Kidney (tissue), 14 donors: ENCODE data around the gene CEMIP. TPM values are rescaled to one million over a fixed set of nuclear protein-coding genes. Genes with fewer than 3 reads are reported as not detected.

Experiments
- DNase-seq, 5 donors: peaks; one replicate each; pipeline ENCODE4 v3.0.0-alpha.2; 2013 to 2020
- FAIRE-seq: peaks from 2 replicates; lab custom pipeline; 2012; peaks lifted over from hg19 to GRCh38; lab: Jason Lieb, UNC
- H3K27ac ChIP-seq, 2 donors: one replicate each; pipeline ENCODE4 v1.7.0; 2013; ENCODE audit warnings: low read depth in 2 of 2, low read length in 2 of 2, inconsistent platforms in 1 of 2
- H3K27me3 ChIP-seq: one replicate; pipeline ENCODE4 v1.7.1; 2013; ENCODE audit warnings: low read length, inconsistent platforms; ENCODE audit not compliant: control insufficient read depth, insufficient read depth
- H3K36me3 ChIP-seq, 3 donors: one replicate each; pipeline versions ENCODE4 v1.7.0 to v1.7.1; 2013; ENCODE audit warnings: low read length in 3 of 3, control low read depth in 1 of 3, inconsistent platforms in 1 of 3; ENCODE audit not compliant: insufficient read depth in 3 of 3, control insufficient read depth in 2 of 3
- H3K4me1 ChIP-seq, 3 donors: one replicate each; pipeline versions ENCODE4 v1.7.0 to v1.7.1; 2013; ENCODE audit warnings: low read length in 3 of 3, inconsistent platforms in 1 of 3, low read depth in 1 of 3; ENCODE audit not compliant: control insufficient read depth in 2 of 3, insufficient read depth in 2 of 3
- H3K4me3 ChIP-seq, 3 donors: one replicate each; pipeline versions ENCODE4 v1.7.0 to v1.8.1; 2013; ENCODE audit warnings: low read length in 3 of 3, control low read depth in 1 of 3, inconsistent platforms in 1 of 3
- H3K9ac ChIP-seq, 3 donors: one replicate each; pipeline versions ENCODE4 v1.7.0 to v1.7.1; 2013; ENCODE audit warnings: low read length in 3 of 3, control low read depth in 1 of 3, inconsistent platforms in 1 of 3
- H3K9me3 ChIP-seq, 3 donors: one replicate each; pipeline versions ENCODE4 v1.7.0 to v1.7.1; 2013; ENCODE audit warnings: low read length in 3 of 3, control low read depth in 1 of 3, inconsistent platforms in 1 of 3; ENCODE audit not compliant: control insufficient read depth in 2 of 3, insufficient read depth in 1 of 3
- intact Hi-C: fragments of 100-400 bp; cut with DNase I; formaldehyde crosslinking; loops from one replicate; pipeline ENCODE4 v1.11.1; 2022
- polyA plus RNA-seq: library from polyadenylated mRNA; stranded (reverse); fragments of 350-450 nt; fragmentation: Illumina TruSeq; extraction: RNeasy Lipid Tissue Mini Kit (QIAGEN cat#74804); gene quantifications from one replicate; pipeline ENCODE4 v1.2.3, GENCODE V29; 2014; ENCODE audit warnings: low read depth, low replicate concordance; ENCODE audit not compliant: insufficient read depth
- total RNA-seq: library from RNA; stranded (reverse); fragmentation: NEBNext Ultra II Directional; extraction: Animal tissue kit (Norgen Biotek cat#: 25700); gene quantifications from one replicate; pipeline ENCODE4 v1.2.1, GENCODE V29; 2021
- TF ChIP-seq, protein P1 (sequence below): IDR thresholded peaks from 3 replicates; pipeline ENCODE4 v1.5.1; 2012; ENCODE audit warnings: mild to moderate bottlenecking, moderate library complexity, borderline replicate concordance; ENCODE audit not compliant: insufficient read depth; ENCODE audit errors: extremely low read depth
- donor health status: control.
- donor health status: control.
- donor health status: control.
- donor health status: control.
- donor health status: control.
- donor health status: DM: yes; HTN: yes; CAD: no.
- donor health status: Normal renal cell carcinoma (clear cell type).

The CEMIP gene
- total and polyA plus RNA-seq, 2 donors from 2014 or later = 0.11 to 0.57 TPM

- no peak for FAIRE-seq
- H3K27ac ChIP-seq = no peak overlapping the region
Measured at GRCh38 chr15:80816936-80817335, 37.8 kb downstream of the CEMIP start.

DNA sequence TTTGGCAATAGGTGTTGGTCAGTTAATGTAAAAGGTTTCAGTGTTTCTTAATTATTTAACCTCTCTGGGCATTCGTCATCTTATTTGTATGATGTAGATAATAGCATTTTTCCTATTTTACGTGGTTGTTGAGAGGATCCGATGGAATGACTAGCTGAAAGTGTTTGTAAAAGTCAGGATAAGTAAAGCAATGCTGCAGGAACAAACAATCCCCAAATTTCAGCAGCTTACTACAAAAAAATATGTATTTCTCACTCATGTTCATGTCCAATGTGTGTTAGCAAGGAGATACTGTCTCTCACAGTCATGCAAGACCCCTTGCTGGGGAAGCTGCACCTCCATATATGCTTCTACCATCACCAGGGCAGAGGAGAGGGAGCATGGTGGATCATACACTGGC lies 38.7 kb downstream of the CEMIP start:
- H3K4me3 ChIP-seq = no peak overlapping the region
- FAIRE-seq = no peak
- DNase-seq = no peak
- H3K9ac ChIP-seq = no peak overlapping the region
- no peaks in the 10 kb centered on the region for H3K36me3 ChIP-seq
- TF ChIP-seq, protein P1, sequence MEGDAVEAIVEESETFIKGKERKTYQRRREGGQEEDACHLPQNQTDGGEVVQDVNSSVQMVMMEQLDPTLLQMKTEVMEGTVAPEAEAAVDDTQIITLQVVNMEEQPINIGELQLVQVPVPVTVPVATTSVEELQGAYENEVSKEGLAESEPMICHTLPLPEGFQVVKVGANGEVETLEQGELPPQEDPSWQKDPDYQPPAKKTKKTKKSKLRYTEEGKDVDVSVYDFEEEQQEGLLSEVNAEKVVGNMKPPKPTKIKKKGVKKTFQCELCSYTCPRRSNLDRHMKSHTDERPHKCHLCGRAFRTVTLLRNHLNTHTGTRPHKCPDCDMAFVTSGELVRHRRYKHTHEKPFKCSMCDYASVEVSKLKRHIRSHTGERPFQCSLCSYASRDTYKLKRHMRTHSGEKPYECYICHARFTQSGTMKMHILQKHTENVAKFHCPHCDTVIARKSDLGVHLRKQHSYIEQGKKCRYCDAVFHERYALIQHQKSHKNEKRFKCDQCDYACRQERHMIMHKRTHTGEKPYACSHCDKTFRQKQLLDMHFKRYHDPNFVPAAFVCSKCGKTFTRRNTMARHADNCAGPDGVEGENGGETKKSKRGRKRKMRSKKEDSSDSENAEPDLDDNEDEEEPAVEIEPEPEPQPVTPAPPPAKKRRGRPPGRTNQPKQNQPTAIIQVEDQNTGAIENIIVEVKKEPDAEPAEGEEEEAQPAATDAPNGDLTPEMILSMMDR = no peak
- H3K4me1 ChIP-seq = no peaks in the 10 kb centered on the region
- H3K27me3 ChIP-seq = no peaks in the 10 kb centered on the region
- intact Hi-C loops = no loop called here
- no peak overlapping the region for H3K27ac ChIP-seq
- H3K9me3 ChIP-seq = no peaks in the 10 kb centered on the region

More at GRCh38 chr15:80816936-80817335, 37.8 kb downstream of the CEMIP start:
- no peaks in the 10 kb centered on the region for H3K27me3 ChIP-seq
- H3K36me3 ChIP-seq = no peaks in the 10 kb centered on the region
- intact Hi-C loops = no loop called here
- no peaks in the 10 kb centered on the region for H3K9me3 ChIP-seq
- TF ChIP-seq, protein P1 = no peak
- no peak for DNase-seq
- no peak overlapping the region for H3K9ac ChIP-seq
- no peaks in the 10 kb centered on the region for H3K4me1 ChIP-seq
- H3K4me3 ChIP-seq = no peak overlapping the region

GRCh38 chr15:80819001-80819400 lies 39.8 kb downstream of the CEMIP start:
- H3K9ac ChIP-seq = no peak overlapping the region
- DNase-seq (no peak), FAIRE-seq (no peak)
- intact Hi-C loops = no loop called here
- no peaks in the 10 kb centered on the region for H3K4me1 ChIP-seq
- H3K9me3 ChIP-seq = no peaks in the 10 kb centered on the region
- no peak overlapping the region for H3K27ac ChIP-seq
- TF ChIP-seq, protein P1 = no peak
- no peak overlapping the region for H3K4me3 ChIP-seq
- no peaks in the 10 kb centered on the region for H3K36me3 ChIP-seq
- no peaks in the 10 kb centered on the region for H3K27me3 ChIP-seq

DNA sequence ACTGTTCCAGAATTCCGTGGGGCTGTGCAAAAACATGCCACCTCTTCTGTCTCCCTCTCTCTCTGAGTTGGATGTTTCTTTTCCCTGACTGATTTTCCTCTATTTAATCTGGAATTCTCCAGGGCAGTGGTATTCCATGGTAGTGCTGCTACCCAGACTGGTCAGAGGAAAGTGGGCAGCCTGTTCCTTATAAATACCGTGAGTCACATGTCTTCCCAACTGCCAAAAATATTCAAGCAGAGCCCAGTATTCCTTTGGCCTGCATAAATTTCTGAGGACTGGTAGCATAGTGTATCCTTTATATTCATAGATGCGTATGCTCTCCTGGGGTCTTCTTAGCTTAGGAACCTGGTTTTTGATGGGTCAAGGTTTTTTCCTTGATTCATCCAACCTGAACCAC lies 40.9 kb downstream of the CEMIP start:
- Histone ChIP-seq H3K36me3 (no peaks in the 10 kb centered on the region), H3K4me1 (no peaks in the 10 kb centered on the region), H3K9me3 (no peaks in the 10 kb centered on the region), H3K27ac (no peak overlapping the region), H3K27me3 (no peaks in the 10 kb centered on the region), H3K9ac (no peak overlapping the region), H3K4me3 (no peak overlapping the region)
- DNase-seq = no peak
- TF ChIP-seq, protein P1 = no peak
- no peak for FAIRE-seq
- intact Hi-C loops = no loop called here
